WTC11 (cell line): Measurements from ENCODE around the gene MRC2. TPM values are rescaled to one million over a fixed set of nuclear protein-coding genes. Genes with fewer than 3 reads are reported as not detected.
A peak's percentile ranks its signal among the peaks of the same experiment; 100 is the strongest.

Experiments
- ATAC-seq: fragments of 200-7000 bp; cut with Tn5 transposase; 2 replicates; pipeline ENCODE4 v1.10.0; 2021; ENCODE audit warnings: mild to moderate bottlenecking, moderate library complexity
- CTCF ChIA-PET: fragments of 300-600 bp; sonication (Branson Sonifier 250); formaldehyde crosslinking; loops from one replicate; lab custom pipeline; 2021; ENCODE audit warnings: antibody characterized with exemption; lab: Charles Lee
- POLR2A ChIA-PET: fragments of 350-600 bp; sonication (Branson Sonifier 250); formaldehyde crosslinking; loops from one replicate; lab custom pipeline; 2021; ENCODE audit warnings: antibody characterized with exemption; lab: Charles Lee
- DNase-seq: peaks from one replicate; pipeline ENCODE4 v3.0.0; 2021; ENCODE audit warnings: low spot score
- H3K27ac Mint-ChIP-seq: 2 replicates; pipeline ENCODE4 v1.8.0; 2021; ENCODE audit warnings: mixed read lengths
- H3K27me3 Mint-ChIP-seq: 2 replicates; pipeline ENCODE4 v1.8.0; 2021; ENCODE audit warnings: low read depth, mild to moderate bottlenecking, moderate library complexity, mixed read lengths
- H3K36me3 Mint-ChIP-seq: 2 replicates; pipeline ENCODE4 v1.8.0; 2021; ENCODE audit warnings: mixed read lengths
- H3K4me1 Mint-ChIP-seq: 2 replicates; pipeline ENCODE4 v1.8.0; 2022; ENCODE audit warnings: mixed read lengths
- H3K4me3 Mint-ChIP-seq: 2 replicates; pipeline ENCODE4 v1.8.0; 2021; ENCODE audit warnings: mild to moderate bottlenecking, moderate library complexity, mixed read lengths
- H3K9me3 Mint-ChIP-seq: 2 replicates; pipeline ENCODE4 v1.8.0; 2021; ENCODE audit warnings: mixed read lengths
- ETV6 ChIP-seq: sonication (generic); formaldehyde crosslinking; IDR thresholded peaks from 2 replicates; pipeline ENCODE4 v1.8.1; 2022; ENCODE audit warnings: mild to moderate bottlenecking, missing genetic modification reagents
- IRF2 ChIP-seq: sonication (generic); formaldehyde crosslinking; IDR thresholded peaks from 2 replicates; pipeline ENCODE4 v1.8.0; 2022; ENCODE audit warnings: low read depth, missing genetic modification reagents, borderline replicate concordance
- JUN ChIP-seq: sonication (generic); formaldehyde crosslinking; IDR thresholded peaks from 2 replicates; pipeline ENCODE4 v1.8.0; 2023; ENCODE audit warnings: mild to moderate bottlenecking, missing genetic modification reagents
- NR3C1 ChIP-seq: sonication (generic); formaldehyde crosslinking; conservative IDR thresholded peaks from 2 replicates; pipeline ENCODE4 v1.8.1; 2023; ENCODE audit warnings: low read depth, mild to moderate bottlenecking, missing genetic modification reagents
- OVOL2 ChIP-seq: fragments of 250-450 bp; sonication (Bioruptor Pico); IDR thresholded peaks from 2 replicates; pipeline ENCODE4 v1.9.0; 2021; ENCODE audit warnings: mild to moderate bottlenecking, borderline replicate concordance
- RORB ChIP-seq: fragments of 250-450 bp; sonication (Bioruptor Pico); IDR thresholded peaks from 2 replicates; pipeline ENCODE4 v1.9.0; 2021; ENCODE audit warnings: mild to moderate bottlenecking
- ZNF121 ChIP-seq: sonication (generic); formaldehyde crosslinking; IDR thresholded peaks from 2 replicates; pipeline ENCODE4 v1.8.0; 2023; ENCODE audit warnings: missing genetic modification reagents
- ZNF219 ChIP-seq: sonication (generic); formaldehyde crosslinking; IDR thresholded peaks from 2 replicates; pipeline ENCODE4 v1.8.0; 2023; ENCODE audit warnings: missing genetic modification reagents, mild to moderate bottlenecking, borderline replicate concordance
- ZNF423 ChIP-seq: fragments of 250-450 bp; sonication (Bioruptor Pico); IDR thresholded peaks from 2 replicates; pipeline ENCODE4 v2.1.2; 2022; ENCODE audit warnings: mild to moderate bottlenecking, moderate library complexity
- total RNA-seq: library from RNA; stranded (reverse); gene quantifications from 3 replicates; pipeline ENCODE4 v1.2.3, GENCODE V29; 2021
- TF ChIP-seq, protein P1 (sequence below): sonication (generic); formaldehyde crosslinking; IDR thresholded peaks from 2 replicates; pipeline ENCODE4 v1.8.1; 2022; ENCODE audit warnings: missing genetic modification reagents, borderline replicate concordance
- TF ChIP-seq, protein P2 (sequence below): fragments of 250-450 bp; sonication (Bioruptor Pico); conservative IDR thresholded peaks from 2 replicates; pipeline ENCODE4 v1.9.0; 2021; ENCODE audit warnings: mild to moderate bottlenecking
- TF ChIP-seq, protein P3 (sequence below): sonication (generic); formaldehyde crosslinking; conservative IDR thresholded peaks from 2 replicates; pipeline ENCODE4 v1.8.1; 2022; ENCODE audit warnings: mild to moderate bottlenecking, missing genetic modification reagents
- TF ChIP-seq, protein P4 (sequence below): sonication (generic); formaldehyde crosslinking; conservative IDR thresholded peaks from 2 replicates; pipeline ENCODE4 v1.8.1; 2023; ENCODE audit warnings: mild to moderate bottlenecking, low read depth, missing genetic modification reagents, moderate library complexity
- TF ChIP-seq, protein P5 (sequence below): sonication (generic); formaldehyde crosslinking; IDR thresholded peaks from 2 replicates; pipeline ENCODE4 v1.8.0; 2022; ENCODE audit warnings: missing genetic modification reagents

Gene MRC2
- total RNA-seq, 1 experiment from 2014 or later: 35.3 TPM

DNA sequence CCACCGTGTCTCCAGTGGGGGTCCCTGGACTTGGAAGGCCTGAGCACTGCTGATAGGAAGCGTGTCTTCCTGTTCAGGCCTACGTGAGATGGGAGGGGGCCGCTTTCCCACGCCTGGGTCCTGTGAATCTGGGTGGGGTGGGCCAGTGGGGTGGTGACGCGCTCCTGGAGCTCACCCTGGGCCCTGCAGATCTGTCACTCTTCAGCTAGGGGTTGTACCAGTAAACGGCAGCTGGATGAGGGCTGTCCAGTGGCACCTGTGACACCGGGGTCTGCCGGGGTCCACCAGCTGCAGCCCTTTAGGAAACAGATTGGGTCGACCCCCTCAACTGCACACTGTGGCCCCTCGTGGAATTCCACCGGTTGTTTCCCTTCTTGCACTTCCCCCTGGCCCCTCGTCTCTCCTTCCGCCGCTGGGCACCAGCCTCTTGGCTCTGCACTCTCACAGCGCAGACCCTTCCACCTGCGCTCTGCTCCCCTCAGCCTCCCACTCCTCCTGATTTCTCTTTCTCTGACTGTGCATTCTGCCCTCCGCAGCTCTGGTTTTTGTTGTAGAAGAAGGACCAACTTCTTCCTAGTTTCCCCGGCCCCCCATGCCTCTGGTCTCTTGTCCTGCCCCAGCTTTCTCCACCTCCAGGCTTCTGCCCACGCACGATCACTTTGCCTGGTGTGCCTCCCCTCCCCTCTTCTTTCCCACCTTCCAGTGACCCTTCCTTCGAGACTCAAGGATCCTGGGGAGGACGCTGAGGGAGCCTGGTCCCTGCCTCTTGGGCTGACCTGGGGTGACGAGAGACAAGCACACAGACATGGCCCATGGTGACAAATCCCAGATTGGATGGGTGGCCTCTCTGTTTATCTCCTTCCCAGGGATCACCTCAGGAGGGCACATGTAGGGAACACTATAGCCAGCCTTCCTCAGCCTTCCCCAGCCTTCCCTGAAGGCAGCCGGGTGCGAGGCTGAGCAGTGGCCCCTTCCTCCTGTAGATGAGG is 4.8 kb downstream of the MRC2 start:
- no peak for ATAC-seq
- no peaks in the 10 kb centered on the region for H3K36me3 Mint-ChIP-seq
- POLR2A ChIA-PET: no interaction called here
- DNase-seq: no peak
- TF ChIP-seq NR3C1 (CRISPR knock-in tag): no peak
- TF ChIP-seq OVOL2 (CRISPR knock-in tag): no peak
- TF ChIP-seq, protein P1, sequence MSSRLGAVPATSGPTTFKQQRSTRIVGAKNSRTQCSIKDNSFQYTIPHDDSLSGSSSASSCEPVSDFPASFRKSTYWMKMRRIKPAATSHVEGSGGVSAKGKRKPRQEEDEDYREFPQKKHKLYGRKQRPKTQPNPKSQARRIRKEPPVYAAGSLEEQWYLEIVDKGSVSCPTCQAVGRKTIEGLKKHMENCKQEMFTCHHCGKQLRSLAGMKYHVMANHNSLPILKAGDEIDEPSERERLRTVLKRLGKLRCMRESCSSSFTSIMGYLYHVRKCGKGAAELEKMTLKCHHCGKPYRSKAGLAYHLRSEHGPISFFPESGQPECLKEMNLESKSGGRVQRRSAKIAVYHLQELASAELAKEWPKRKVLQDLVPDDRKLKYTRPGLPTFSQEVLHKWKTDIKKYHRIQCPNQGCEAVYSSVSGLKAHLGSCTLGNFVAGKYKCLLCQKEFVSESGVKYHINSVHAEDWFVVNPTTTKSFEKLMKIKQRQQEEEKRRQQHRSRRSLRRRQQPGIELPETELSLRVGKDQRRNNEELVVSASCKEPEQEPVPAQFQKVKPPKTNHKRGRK (CRISPR knock-in tag): no peak
- no peak overlapping the region for H3K4me3 Mint-ChIP-seq
- CTCF ChIA-PET: no interaction called here
- H3K9me3 Mint-ChIP-seq: no peaks in the 10 kb centered on the region
- peak overlapping the region; percentile 64; the same call in 1 of the 2 replicates for H3K27ac Mint-ChIP-seq
- H3K4me1 Mint-ChIP-seq: peaks cover 38% of the 10 kb centered on the region
- H3K27me3 Mint-ChIP-seq: peaks cover 4% of the 10 kb centered on the region; the same call in 1 of the 2 replicates

DNA sequence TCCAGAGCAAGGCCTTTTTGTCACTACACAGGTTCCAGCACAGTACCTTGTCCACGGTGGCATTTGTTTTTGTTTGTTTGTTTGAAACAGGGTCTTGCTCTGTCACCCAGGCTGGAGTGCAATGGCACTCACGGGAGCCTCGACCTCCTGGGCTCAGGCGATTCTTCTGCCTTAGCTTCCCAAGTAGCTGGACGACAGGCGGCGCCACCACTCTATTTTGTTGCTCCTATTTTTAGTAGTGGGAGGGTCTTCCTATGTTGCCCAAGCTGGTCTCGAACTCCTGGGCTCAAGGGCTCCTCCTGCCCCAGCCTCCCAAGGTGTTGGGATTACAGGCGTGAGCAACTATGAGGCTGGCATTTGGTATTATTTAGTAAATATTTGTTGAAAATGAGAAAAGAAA is 10.3 kb downstream of the MRC2 start:
- Mint-ChIP-seq H3K4me1 (peaks cover 13% of the 10 kb centered on the region), H3K9me3 (no peaks in the 10 kb centered on the region), H3K27ac (peak overlapping the region; percentile 79), H3K36me3 (no peaks in the 10 kb centered on the region), H3K4me3 (no peak overlapping the region), H3K27me3 (no peaks in the 10 kb centered on the region)
- ATAC-seq: peak; percentile 60
- TF ChIP-seq, protein P2, sequence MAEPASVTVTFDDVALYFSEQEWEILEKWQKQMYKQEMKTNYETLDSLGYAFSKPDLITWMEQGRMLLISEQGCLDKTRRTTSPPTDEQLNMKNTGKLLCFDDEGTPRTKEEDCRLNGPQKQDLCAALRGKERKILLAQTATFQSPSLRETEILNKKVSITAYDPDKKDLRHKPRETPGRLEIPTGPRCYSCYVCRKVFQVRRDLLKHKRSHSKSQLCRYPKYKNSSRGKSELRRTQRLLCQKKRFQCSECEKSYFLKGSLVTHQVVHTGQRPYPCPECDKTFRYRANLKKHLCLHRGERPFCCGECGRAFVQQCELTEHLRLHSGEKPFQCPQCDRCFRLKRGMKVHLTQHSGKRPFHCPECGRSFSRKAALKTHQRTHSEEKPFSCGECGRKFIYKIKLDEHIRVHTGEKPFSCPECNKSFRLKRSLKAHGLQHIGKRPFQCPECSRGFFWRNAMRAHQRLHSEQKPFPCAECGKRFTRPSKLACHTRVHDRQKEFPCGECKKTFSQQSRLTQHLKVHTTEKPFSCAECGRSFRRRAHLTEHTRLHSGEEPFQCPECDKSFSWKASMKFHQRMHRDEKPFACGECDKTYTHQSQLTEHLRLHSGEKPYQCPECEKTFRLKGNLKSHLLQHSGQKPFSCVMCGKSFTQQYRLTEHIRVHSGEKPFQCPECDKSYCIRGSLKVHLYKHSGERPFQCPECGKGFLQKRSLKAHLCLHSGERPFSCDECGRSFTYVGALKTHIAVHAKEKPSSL (CRISPR knock-in tag): no peak
- peak; percentile 37; the same call in 1 of the 2 replicates for TF ChIP-seq ZNF423
- no peak for TF ChIP-seq NR3C1 (CRISPR knock-in tag)
- TF ChIP-seq, protein P3, sequence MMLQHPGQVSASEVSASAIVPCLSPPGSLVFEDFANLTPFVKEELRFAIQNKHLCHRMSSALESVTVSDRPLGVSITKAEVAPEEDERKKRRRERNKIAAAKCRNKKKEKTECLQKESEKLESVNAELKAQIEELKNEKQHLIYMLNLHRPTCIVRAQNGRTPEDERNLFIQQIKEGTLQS: no peak
- TF ChIP-seq, protein P4, sequence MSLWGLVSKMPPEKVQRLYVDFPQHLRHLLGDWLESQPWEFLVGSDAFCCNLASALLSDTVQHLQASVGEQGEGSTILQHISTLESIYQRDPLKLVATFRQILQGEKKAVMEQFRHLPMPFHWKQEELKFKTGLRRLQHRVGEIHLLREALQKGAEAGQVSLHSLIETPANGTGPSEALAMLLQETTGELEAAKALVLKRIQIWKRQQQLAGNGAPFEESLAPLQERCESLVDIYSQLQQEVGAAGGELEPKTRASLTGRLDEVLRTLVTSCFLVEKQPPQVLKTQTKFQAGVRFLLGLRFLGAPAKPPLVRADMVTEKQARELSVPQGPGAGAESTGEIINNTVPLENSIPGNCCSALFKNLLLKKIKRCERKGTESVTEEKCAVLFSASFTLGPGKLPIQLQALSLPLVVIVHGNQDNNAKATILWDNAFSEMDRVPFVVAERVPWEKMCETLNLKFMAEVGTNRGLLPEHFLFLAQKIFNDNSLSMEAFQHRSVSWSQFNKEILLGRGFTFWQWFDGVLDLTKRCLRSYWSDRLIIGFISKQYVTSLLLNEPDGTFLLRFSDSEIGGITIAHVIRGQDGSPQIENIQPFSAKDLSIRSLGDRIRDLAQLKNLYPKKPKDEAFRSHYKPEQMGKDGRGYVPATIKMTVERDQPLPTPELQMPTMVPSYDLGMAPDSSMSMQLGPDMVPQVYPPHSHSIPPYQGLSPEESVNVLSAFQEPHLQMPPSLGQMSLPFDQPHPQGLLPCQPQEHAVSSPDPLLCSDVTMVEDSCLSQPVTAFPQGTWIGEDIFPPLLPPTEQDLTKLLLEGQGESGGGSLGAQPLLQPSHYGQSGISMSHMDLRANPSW (CRISPR knock-in tag): no peak
- TF ChIP-seq JUN: no peak
- TF ChIP-seq RORB: no peak
- peak; percentile 70; the same call in 1 of the 2 replicates for TF ChIP-seq ZNF121
- no peak for TF ChIP-seq ETV6 (CRISPR knock-in tag)
- TF ChIP-seq, protein P5, sequence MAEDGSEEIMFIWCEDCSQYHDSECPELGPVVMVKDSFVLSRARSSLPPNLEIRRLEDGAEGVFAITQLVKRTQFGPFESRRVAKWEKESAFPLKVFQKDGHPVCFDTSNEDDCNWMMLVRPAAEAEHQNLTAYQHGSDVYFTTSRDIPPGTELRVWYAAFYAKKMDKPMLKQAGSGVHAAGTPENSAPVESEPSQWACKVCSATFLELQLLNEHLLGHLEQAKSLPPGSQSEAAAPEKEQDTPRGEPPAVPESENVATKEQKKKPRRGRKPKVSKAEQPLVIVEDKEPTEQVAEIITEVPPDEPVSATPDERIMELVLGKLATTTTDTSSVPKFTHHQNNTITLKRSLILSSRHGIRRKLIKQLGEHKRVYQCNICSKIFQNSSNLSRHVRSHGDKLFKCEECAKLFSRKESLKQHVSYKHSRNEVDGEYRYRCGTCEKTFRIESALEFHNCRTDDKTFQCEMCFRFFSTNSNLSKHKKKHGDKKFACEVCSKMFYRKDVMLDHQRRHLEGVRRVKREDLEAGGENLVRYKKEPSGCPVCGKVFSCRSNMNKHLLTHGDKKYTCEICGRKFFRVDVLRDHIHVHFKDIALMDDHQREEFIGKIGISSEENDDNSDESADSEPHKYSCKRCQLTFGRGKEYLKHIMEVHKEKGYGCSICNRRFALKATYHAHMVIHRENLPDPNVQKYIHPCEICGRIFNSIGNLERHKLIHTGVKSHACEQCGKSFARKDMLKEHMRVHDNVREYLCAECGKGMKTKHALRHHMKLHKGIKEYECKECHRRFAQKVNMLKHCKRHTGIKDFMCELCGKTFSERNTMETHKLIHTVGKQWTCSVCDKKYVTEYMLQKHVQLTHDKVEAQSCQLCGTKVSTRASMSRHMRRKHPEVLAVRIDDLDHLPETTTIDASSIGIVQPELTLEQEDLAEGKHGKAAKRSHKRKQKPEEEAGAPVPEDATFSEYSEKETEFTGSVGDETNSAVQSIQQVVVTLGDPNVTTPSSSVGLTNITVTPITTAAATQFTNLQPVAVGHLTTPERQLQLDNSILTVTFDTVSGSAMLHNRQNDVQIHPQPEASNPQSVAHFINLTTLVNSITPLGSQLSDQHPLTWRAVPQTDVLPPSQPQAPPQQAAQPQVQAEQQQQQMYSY (CRISPR knock-in tag): no peak
- no peak for TF ChIP-seq ZNF219 (CRISPR knock-in tag)
- TF ChIP-seq IRF2 (CRISPR knock-in tag): no peak
- TF ChIP-seq, all 79 proteins: peak for 2
- ChIA-PET CTCF (interaction anchor here (0.8 to 1.6 kb wide), 17 partner anchors 9 to 221 kb away, joined by 3 to 19 read pairs (median 3); no protein-coding TSS in a partner anchor), POLR2A (interaction anchor here (0.7 kb wide), 2 partner anchors 15 to 20 kb away, joined by 5 to 6 read pairs; no protein-coding TSS in a partner anchor)
- peak; percentile 77 for DNase-seq
